Measurements from ENCODE around the gene IL12B. TPM values are rescaled to one million over a fixed set of nuclear protein-coding genes. Genes with fewer than 3 reads are reported as not detected.

Gene IL12B
- polyA plus RNA-seq, 1 experiment, result 0.04 TPM

- no peak for TF ChIP-seq CTCF (IDR thresholded peaks at IDR 0.05; ENCODE audit: insufficient read depth, low read depth, low read length)
- Histone ChIP-seq H3K36me3 (ENCODE audit: control insufficient read depth, insufficient read depth, low read length) (no peaks in the 10 kb centered on the region), H3K4me3 (ENCODE audit: low read depth, low read length) (no peak overlapping the region), H3K27me3 (ENCODE audit: control insufficient read depth, insufficient read depth, low read length) (no peaks in the 10 kb centered on the region; the same call in 1 of the 2 replicates)
- CTCF ChIA-PET, result interaction anchor here (0.6 kb wide), 2 partner anchors 20 to 214 kb away, joined by 3 read pairs; no protein-coding TSS in a partner anchor
- no peak for DNase-seq (ENCODE audit: low read depth)
- POLR2A ChIA-PET, result no interaction called here
Observed at GRCh38 chr5:159294921-159295320, 35.4 kb downstream of the IL12B start.

GRCh38 chr5:159290741-159291140, 39.5 kb downstream of the IL12B start:
- Histone ChIP-seq H3K27me3 (ENCODE audit: control insufficient read depth, insufficient read depth, low read length) (no peaks in the 10 kb centered on the region), H3K36me3 (ENCODE audit: control insufficient read depth, insufficient read depth, low read length) (no peaks in the 10 kb centered on the region), H3K4me3 (ENCODE audit: low read depth, low read length) (no peak overlapping the region)
- CTCF ChIA-PET, result interaction anchor here (1.1 to 5.2 kb wide), 3 partner anchors 25 to 190 kb away, joined by 3 to 34 read pairs (median 24); no protein-coding TSS in a partner anchor
- POLR2A ChIA-PET, result no interaction called here
- no peak for TF ChIP-seq CTCF (IDR thresholded peaks at IDR 0.05; ENCODE audit: insufficient read depth, low read depth, low read length)
- no peak for DNase-seq (ENCODE audit: low read depth)

GRCh38 chr5:159286420-159287035, 43.8 kb downstream of the IL12B start:
- H3K36me3 ChIP-seq (ENCODE audit: control insufficient read depth, insufficient read depth, low read length), result no peaks in the 10 kb centered on the region
- H3K27me3 ChIP-seq (ENCODE audit: control insufficient read depth, insufficient read depth, low read length), result no peaks in the 10 kb centered on the region
- peak; percentile 55 for TF ChIP-seq CTCF (IDR thresholded peaks at IDR 0.05; ENCODE audit: insufficient read depth, low read depth, low read length)
- ChIA-PET CTCF (interaction anchor here (0.7 to 5.2 kb wide), 13 partner anchors 20 to 733 kb away, joined by 3 to 34 read pairs (median 4); partner anchors contain the start of gene IL12B), POLR2A (interaction anchor here (0.6 kb wide), 1 partner anchor 13 kb away, joined by 4 read pairs; no protein-coding TSS in a partner anchor)
- no peak overlapping the region for H3K4me3 ChIP-seq (ENCODE audit: low read depth, low read length)
- DNase-seq (ENCODE audit: low read depth), result no peak

- POLR2A ChIA-PET, result interaction anchor here (1.1 kb wide), 1 partner anchor 12 kb away, joined by 4 read pairs; no protein-coding TSS in a partner anchor
- CTCF ChIA-PET, result interaction anchor here (0.6 to 2.4 kb wide), 3 partner anchors 20 to 118 kb away, joined by 3 to 8 read pairs (median 3); no protein-coding TSS in a partner anchor
- no peak for DNase-seq (ENCODE audit: low read depth)
- no peaks in the 10 kb centered on the region for H3K27me3 ChIP-seq (ENCODE audit: control insufficient read depth, insufficient read depth, low read length)
- peaks cover 3% of the 10 kb centered on the region; the same call in 1 of the 2 replicates for H3K36me3 ChIP-seq (ENCODE audit: control insufficient read depth, insufficient read depth, low read length)
- H3K4me3 ChIP-seq (ENCODE audit: low read depth, low read length), result no peak overlapping the region
- no peak for TF ChIP-seq CTCF (IDR thresholded peaks at IDR 0.05; ENCODE audit: insufficient read depth, low read depth, low read length)
Observed at GRCh38 chr5:159274676-159275075, 55.6 kb downstream of the IL12B start.

GRCh38 chr5:159273923-159274322, 56.4 kb downstream of the IL12B start:
- H3K36me3 ChIP-seq (ENCODE audit: control insufficient read depth, insufficient read depth, low read length), result peaks cover 3% of the 10 kb centered on the region; the same call in 1 of the 2 replicates
- ChIA-PET POLR2A (interaction anchor here (1.1 kb wide), 1 partner anchor 13 kb away, joined by 4 read pairs; no protein-coding TSS in a partner anchor), CTCF (interaction anchor here (0.5 to 2.4 kb wide), 7 partner anchors 12 to 117 kb away, joined by 3 to 8 read pairs (median 4); no protein-coding TSS in a partner anchor)
- no peaks in the 10 kb centered on the region for H3K27me3 ChIP-seq (ENCODE audit: control insufficient read depth, insufficient read depth, low read length)
- no peak for DNase-seq (ENCODE audit: low read depth)
- no peak overlapping the region for H3K4me3 ChIP-seq (ENCODE audit: low read depth, low read length)
- no peak for TF ChIP-seq CTCF (IDR thresholded peaks at IDR 0.05; ENCODE audit: insufficient read depth, low read depth, low read length)
